Psoas muscle (tissue), 8 donors: ENCODE results near the gene HOXA11. TPM values are rescaled to one million over a fixed set of nuclear protein-coding genes. Genes with fewer than 3 reads are reported as not detected.

Experiments
- ATAC-seq, 4 donors: fragments of 200-7000 bp; cut with Tn5 transposase; one replicate each; pipeline ENCODE4 v1.9.1; 2020; ENCODE audit warnings: moderate library complexity in 3 of 4, mild to moderate bottlenecking in 2 of 4
- DNase-seq, 2 donors: peaks; one replicate each; pipeline ENCODE4 v3.0.0-alpha.2; 2020
- H3K27ac ChIP-seq: fragments of 200-600 bp; one replicate; pipeline ENCODE4 v1.8.0; 2022
- H3K27me3 ChIP-seq, 3 donors: fragments of 200-600 bp in 1 of 3; one replicate each; pipeline versions ENCODE4 v1.6.1 to v1.8.0; 2013 to 2022; ENCODE audit warnings: low read length in 2 of 3, mild to moderate bottlenecking in 2 of 3, moderate library complexity in 1 of 3; ENCODE audit not compliant: insufficient read depth in 3 of 3
- H3K36me3 ChIP-seq, 2 donors: fragments of 200-600 bp in 1 of 2; one replicate each; pipeline versions ENCODE4 v1.6.1 to v1.8.0; 2013 to 2022; ENCODE audit warnings: low read depth in 1 of 2, mild to moderate bottlenecking in 1 of 2, moderate library complexity in 1 of 2; ENCODE audit not compliant: insufficient read depth in 1 of 2
- H3K4me1 ChIP-seq: fragments of 200-600 bp; one replicate; pipeline ENCODE4 v1.8.0; 2022
- H3K4me3 ChIP-seq: fragments of 200-600 bp; one replicate; pipeline ENCODE4 v1.8.0; 2022; ENCODE audit warnings: mild to moderate bottlenecking
- H3K9me3 ChIP-seq: fragments of 200-600 bp; one replicate; pipeline ENCODE4 v1.8.0; 2022
- CTCF ChIP-seq: fragments of 200-600 bp; IDR thresholded peaks from one replicate; pipeline ENCODE4 v1.8.0; 2022; ENCODE audit warnings: antibody characterized with exemption
- WGBS, 3 donors: extraction: QIAGEN DNeasy Blood & Tissue Kit; methylation state at CpG; one replicate each; pipeline versions ENCODE4 v1.1.6 to v1.1.7; 2013; 5-methylcytosine and 5-hydroxymethylcytosine counted together
- intact Hi-C, 2 donors: fragments of 100-400 bp; cut with DNase I; formaldehyde crosslinking; loops; one replicate each; pipeline versions ENCODE4 v1.11.0 to v1.14.2; 2022
- polyA plus RNA-seq, 3 donors: library from polyadenylated mRNA; stranded (reverse); fragments of 200-250 nt; gene quantifications; one replicate each; pipeline ENCODE4 v1.2.3, GENCODE V29; 2013
- total RNA-seq, 4 donors: library from RNA; stranded (reverse); fragmentation: NEBNext Ultra II Directional in 2 of 4; extraction: Animal tissue kit (Norgen Biotek cat#: 25700) in 2 of 4; gene quantifications; one replicate each; pipeline versions ENCODE4 v1.2.1 to v1.2.4, GENCODE V29; 2021 to 2023
- donor health status: healthy with polysubstance abuse.
- donor health status: DM: no; HTN: no; CAD: no; lungs with moderate emphysema.
- donor health status: Bipolar disorder and iron deficiency.
- donor health status: healthy.
- donor health status: DM: yes; HTN: yes; CAD: no.
- donor health status: DM: no; HTN: no; CAD: no.
- donor health status: DM: no; HTN: no; CAD: no.
- donor health status: DM: yes; HTN: yes; CAD: no.

The HOXA11 gene
- total and polyA plus RNA-seq, 7 donors: 0.08 to 1.1 (median 0.57) TPM; not detected in 3

GRCh38 chr7:27196287-27196767, 11.3 kb upstream of the HOXA11 start:
- ATAC-seq (peak in 2 of 4 donors; percentile 60 to 71), DNase-seq (peak; percentile 81 to 90)
- H3K9me3 ChIP-seq: no peaks in the 10 kb centered on the region
- peaks cover 0 to 95% (median 38%) of the 10 kb centered on the region in 3 donors for H3K27me3 ChIP-seq
- H3K27ac ChIP-seq: no peak overlapping the region
- intact Hi-C loops: loop anchor here (2.0 to 10.0 kb wide), 8 partner anchors 381 to 898 kb away; no protein-coding TSS in a partner anchor
- H3K36me3 ChIP-seq: no peaks in the 10 kb centered on the region
- no peak overlapping the region for H3K4me3 ChIP-seq
- WGBS, 3 donors: 5 to 7% (median 5%) methylated on average over 6 of the region's 6 CpGs
- peaks cover 10% of the 10 kb centered on the region for H3K4me1 ChIP-seq
- TF ChIP-seq CTCF: peak; percentile 82

- peaks cover 10% of the 10 kb centered on the region for H3K4me1 ChIP-seq
- no peak overlapping the region for H3K27ac ChIP-seq
- ATAC-seq (no peak), DNase-seq (no peak)
- peaks cover 0 to 94% (median 28%) of the 10 kb centered on the region in 3 donors for H3K27me3 ChIP-seq
- 61 to 70% (median 66%) methylated on average over 9 of the region's 9 CpGs for WGBS, 3 donors
- no peak overlapping the region for H3K4me3 ChIP-seq
- intact Hi-C loops: loop anchor here (5.0 to 10.0 kb wide), 8 partner anchors 382 to 902 kb away; no protein-coding TSS in a partner anchor
- H3K9me3 ChIP-seq: no peaks in the 10 kb centered on the region
- no peak for TF ChIP-seq CTCF
- H3K36me3 ChIP-seq: no peaks in the 10 kb centered on the region
Observed at GRCh38 chr7:27194686-27195379, 9.8 kb upstream of the HOXA11 start.

- H3K4me1 ChIP-seq: peaks cover 8% of the 10 kb centered on the region
- TF ChIP-seq CTCF: no peak
- no peak overlapping the region for H3K4me3 ChIP-seq
- ATAC-seq: no peak
- H3K27ac ChIP-seq: no peak overlapping the region
- WGBS, 3 donors: 81 to 83% (median 82%) methylated on average over 2 of the region's 2 CpGs
- H3K9me3 ChIP-seq: no peaks in the 10 kb centered on the region
- DNase-seq: no peak
- H3K27me3 ChIP-seq: peaks cover 0 to 98% (median 25%) of the 10 kb centered on the region in 3 donors
- no peaks in the 10 kb centered on the region for H3K36me3 ChIP-seq
- intact Hi-C loops: loop anchor here (5.0 to 10.0 kb wide), 4 partner anchors 591 to 903 kb away; no protein-coding TSS in a partner anchor
Observed at GRCh38 chr7:27194002-27194352, 8.9 kb upstream of the HOXA11 start.

- Histone ChIP-seq H3K4me1 (peaks cover 8% of the 10 kb centered on the region), H3K9me3 (no peaks in the 10 kb centered on the region), H3K27me3 (peaks cover 0 to 98% (median 24%) of the 10 kb centered on the region in 3 donors), H3K27ac (no peak overlapping the region), H3K4me3 (peak overlapping the region; percentile 55), H3K36me3 (no peaks in the 10 kb centered on the region)
- no peak for ATAC-seq
- intact Hi-C loops: loop anchor here (5.0 to 10.0 kb wide), 4 partner anchors 591 to 904 kb away; no protein-coding TSS in a partner anchor
- TF ChIP-seq CTCF: no peak
- peak in 1 of 2 donors; percentile 19 for DNase-seq
- 60 to 69% (median 68%) methylated on average over 29 of the region's 29 CpGs for WGBS, 3 donors
Observed at GRCh38 chr7:27193335-27194001, 8.4 kb upstream of the HOXA11 start.
